Measurements from ENCODE around the gene DES. TPM values are rescaled to one million over a fixed set of nuclear protein-coding genes. Genes with fewer than 3 reads are reported as not detected.

DES gene
- total RNA-seq, 1 experiment from 2014 or later: not detected

- in situ Hi-C loops (cut with HindIII; ENCODE audit: low pct_unique_long_range_greater_than_20kb, low sequenced_read_pairs): no loop called here
- DNase-seq (ENCODE audit: low read depth, low spot score): no peak
Observed at GRCh38 chr2:219475278-219475677, 57.1 kb downstream of the DES start.

- in situ Hi-C loops (cut with HindIII; ENCODE audit: low pct_unique_long_range_greater_than_20kb, low sequenced_read_pairs): no loop called here
- DNase-seq (ENCODE audit: low read depth, low spot score): peak; percentile 61
Observed at GRCh38 chr2:219475697-219476651, 57.8 kb downstream of the DES start.

Other genes starting within 250 kb of the DES start
- 0.13 and 0.34 TPM in 2 replicates for gene SLC23A3, start 248.3 kb upstream of the DES start, total RNA-seq (2014; rRNA removed; shearing (Covaris generic))
- gene CNPPD1, start 241.5 kb upstream of the DES start, total RNA-seq (2014; rRNA removed; shearing (Covaris generic)): 42.6 and 46.4 TPM in 2 replicates
- gene RETREG2, start 240.1 kb upstream of the DES start, total RNA-seq (2014; rRNA removed; shearing (Covaris generic)): 104 and 124 TPM in 2 replicates
- gene ZFAND2B, start 211.6 kb upstream of the DES start, total RNA-seq (2014; rRNA removed; shearing (Covaris generic)): 10.9 and 16.2 TPM in 2 replicates
- 43.7 and 50.7 TPM in 2 replicates for gene ABCB6, start 199.4 kb upstream of the DES start, total RNA-seq (2014; rRNA removed; shearing (Covaris generic))
- 36.7 and 45.7 TPM in 2 replicates for gene ATG9A, start 188.7 kb upstream of the DES start, total RNA-seq (2014; rRNA removed; shearing (Covaris generic))
- 43.5 and 43.6 TPM in 2 replicates for gene ANKZF1, start 188.6 kb upstream of the DES start, total RNA-seq (2014; rRNA removed; shearing (Covaris generic))
- gene GLB1L, start 172.9 kb upstream of the DES start, total RNA-seq (2014; rRNA removed; shearing (Covaris generic)): 5.3 and 6.1 TPM in 2 replicates
- 21.7 and 22.6 TPM in 2 replicates for gene STK16, start 172.9 kb upstream of the DES start, total RNA-seq (2014; rRNA removed; shearing (Covaris generic))
- gene TUBA4B, start 165.1 kb upstream of the DES start, total RNA-seq (2014; rRNA removed; shearing (Covaris generic)): not detected in 2 replicates
- 1.4 TPM in 1 of 2 replicates, not detected in the other for gene TUBA4A, start 164.5 kb upstream of the DES start, total RNA-seq (2014; rRNA removed; shearing (Covaris generic))
- 25.8 and 33.2 TPM in 2 replicates for gene DNAJB2, start 139.0 kb upstream of the DES start, total RNA-seq (2014; rRNA removed; shearing (Covaris generic))
- gene PTPRN, start 109.0 kb upstream of the DES start, total RNA-seq (2014; rRNA removed; shearing (Covaris generic)): 1.5 and 2.8 TPM in 2 replicates
- not detected in 2 replicates for gene RESP18, start 85.6 kb upstream of the DES start, total RNA-seq (2014; rRNA removed; shearing (Covaris generic))
- 46.8 and 50.1 TPM in 2 replicates for gene DNPEP, start 30.5 kb upstream of the DES start, total RNA-seq (2014; rRNA removed; shearing (Covaris generic))
- gene SPEG, start 16.5 kb downstream of the DES start, total RNA-seq (2014; rRNA removed; shearing (Covaris generic)): 1.9 and 2.3 TPM in 2 replicates
- 60.6 and 64.8 TPM in 2 replicates for gene GMPPA, start 80.5 kb downstream of the DES start, total RNA-seq (2014; rRNA removed; shearing (Covaris generic))
- gene ASIC4, start 96.1 kb downstream of the DES start, total RNA-seq (2014; rRNA removed; shearing (Covaris generic)): not detected in 2 replicates
- 93.9 and 111 TPM in 2 replicates for gene CHPF, start 125.4 kb downstream of the DES start, total RNA-seq (2014; rRNA removed; shearing (Covaris generic))
- gene TMEM198, start 125.7 kb downstream of the DES start, total RNA-seq (2014; rRNA removed; shearing (Covaris generic)): 2.1 TPM in 2 replicates
- 30.7 and 34.7 TPM in 2 replicates for gene OBSL1, start 153.2 kb downstream of the DES start, total RNA-seq (2014; rRNA removed; shearing (Covaris generic))
- gene INHA, start 153.9 kb downstream of the DES start, total RNA-seq (2014; rRNA removed; shearing (Covaris generic)): 0.18 TPM in 1 of 2 replicates, not detected in the other
- 13.9 and 14.7 TPM in 2 replicates for gene STK11IP, start 179.5 kb downstream of the DES start, total RNA-seq (2014; rRNA removed; shearing (Covaris generic))
- 2.9 and 4.0 TPM in 2 replicates for gene SLC4A3, start 209.3 kb downstream of the DES start, total RNA-seq (2014; rRNA removed; shearing (Covaris generic))

Data from SK-MEL-5 (cell line).